WTC11 (cell line): Measurements from ENCODE around the gene APMAP.

ENCODE experiments used
- ETV6 ChIP-seq: sonication (generic); formaldehyde crosslinking; IDR thresholded peaks from 2 replicates; pipeline ENCODE4 v1.8.1; 2022; ENCODE audit warnings: mild to moderate bottlenecking, missing genetic modification reagents
- FOXJ3 ChIP-seq: sonication (generic); formaldehyde crosslinking; IDR thresholded peaks from 2 replicates; pipeline ENCODE4 v1.9.0; 2021; ENCODE audit warnings: missing genetic modification reagents, mild to moderate bottlenecking, borderline replicate concordance
- NR2C2 ChIP-seq: sonication (generic); formaldehyde crosslinking; IDR thresholded peaks from 2 replicates; pipeline ENCODE4 v1.8.0; 2022; ENCODE audit warnings: mild to moderate bottlenecking, missing genetic modification reagents
- ZBTB21 ChIP-seq: sonication (generic); formaldehyde crosslinking; IDR thresholded peaks from 2 replicates; pipeline ENCODE4 v1.8.1; 2023; ENCODE audit warnings: mild to moderate bottlenecking, missing genetic modification reagents, borderline replicate concordance
- ZNF138 ChIP-seq: sonication (generic); formaldehyde crosslinking; conservative IDR thresholded peaks from 2 replicates; pipeline ENCODE4 v1.8.1; 2022; ENCODE audit warnings: mild to moderate bottlenecking, moderate library complexity, missing genetic modification reagents
- ZNF317 ChIP-seq: sonication (generic); formaldehyde crosslinking; IDR thresholded peaks from 2 replicates; pipeline ENCODE4 v1.8.1; 2023; ENCODE audit warnings: low read depth, mild to moderate bottlenecking, moderate library complexity, missing genetic modification reagents, borderline replicate concordance
- TF ChIP-seq, protein P1 (sequence below): fragments of 200-600 bp; IDR thresholded peaks from 2 replicates; pipeline ENCODE4 v1.8.0; 2022; ENCODE audit warnings: antibody characterized with exemption
- TF ChIP-seq, protein P2 (sequence below): sonication (generic); formaldehyde crosslinking; IDR thresholded peaks from 2 replicates; pipeline ENCODE4 v1.8.1; 2023; ENCODE audit warnings: mild to moderate bottlenecking, missing genetic modification reagents, moderate library complexity

DNA sequence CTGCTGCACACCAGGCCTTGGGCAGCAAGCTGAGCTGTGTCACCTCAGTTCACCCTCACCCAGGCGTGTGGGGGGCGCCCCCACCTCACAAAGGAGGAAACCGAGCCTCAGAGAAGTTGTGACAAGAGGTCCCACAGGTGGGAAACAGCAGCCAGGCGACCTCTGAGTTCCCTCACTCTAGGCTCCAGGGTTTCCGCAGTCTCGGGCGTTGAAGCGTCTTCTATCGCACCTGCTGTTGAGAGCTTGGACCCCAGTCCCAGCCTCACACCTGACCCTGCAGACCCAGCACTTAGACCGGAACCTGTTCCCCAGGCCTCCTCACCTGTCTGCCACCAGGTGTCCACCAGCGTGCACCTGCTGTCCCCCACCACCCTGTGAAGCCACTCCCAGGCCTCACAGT, 22.3 kb upstream of the APMAP start:
- TF ChIP-seq, protein P1, sequence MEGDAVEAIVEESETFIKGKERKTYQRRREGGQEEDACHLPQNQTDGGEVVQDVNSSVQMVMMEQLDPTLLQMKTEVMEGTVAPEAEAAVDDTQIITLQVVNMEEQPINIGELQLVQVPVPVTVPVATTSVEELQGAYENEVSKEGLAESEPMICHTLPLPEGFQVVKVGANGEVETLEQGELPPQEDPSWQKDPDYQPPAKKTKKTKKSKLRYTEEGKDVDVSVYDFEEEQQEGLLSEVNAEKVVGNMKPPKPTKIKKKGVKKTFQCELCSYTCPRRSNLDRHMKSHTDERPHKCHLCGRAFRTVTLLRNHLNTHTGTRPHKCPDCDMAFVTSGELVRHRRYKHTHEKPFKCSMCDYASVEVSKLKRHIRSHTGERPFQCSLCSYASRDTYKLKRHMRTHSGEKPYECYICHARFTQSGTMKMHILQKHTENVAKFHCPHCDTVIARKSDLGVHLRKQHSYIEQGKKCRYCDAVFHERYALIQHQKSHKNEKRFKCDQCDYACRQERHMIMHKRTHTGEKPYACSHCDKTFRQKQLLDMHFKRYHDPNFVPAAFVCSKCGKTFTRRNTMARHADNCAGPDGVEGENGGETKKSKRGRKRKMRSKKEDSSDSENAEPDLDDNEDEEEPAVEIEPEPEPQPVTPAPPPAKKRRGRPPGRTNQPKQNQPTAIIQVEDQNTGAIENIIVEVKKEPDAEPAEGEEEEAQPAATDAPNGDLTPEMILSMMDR = no peak
- TF ChIP-seq FOXJ3 (CRISPR knock-in tag) = no peak
- no peak for TF ChIP-seq ZNF317 (CRISPR knock-in tag)
- no peak for TF ChIP-seq ZBTB21 (CRISPR knock-in tag)
- no peak for TF ChIP-seq ETV6 (CRISPR knock-in tag)
- TF ChIP-seq NR2C2 (CRISPR knock-in tag) = no peak
- TF ChIP-seq ZNF138 (CRISPR knock-in tag) = no peak
- TF ChIP-seq, protein P2, sequence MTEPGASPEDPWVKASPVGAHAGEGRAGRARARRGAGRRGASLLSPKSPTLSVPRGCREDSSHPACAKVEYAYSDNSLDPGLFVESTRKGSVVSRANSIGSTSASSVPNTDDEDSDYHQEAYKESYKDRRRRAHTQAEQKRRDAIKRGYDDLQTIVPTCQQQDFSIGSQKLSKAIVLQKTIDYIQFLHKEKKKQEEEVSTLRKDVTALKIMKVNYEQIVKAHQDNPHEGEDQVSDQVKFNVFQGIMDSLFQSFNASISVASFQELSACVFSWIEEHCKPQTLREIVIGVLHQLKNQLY = no peak
